ENCODE measurements around the gene TOLLIP.

TOLLIP gene

DNA sequence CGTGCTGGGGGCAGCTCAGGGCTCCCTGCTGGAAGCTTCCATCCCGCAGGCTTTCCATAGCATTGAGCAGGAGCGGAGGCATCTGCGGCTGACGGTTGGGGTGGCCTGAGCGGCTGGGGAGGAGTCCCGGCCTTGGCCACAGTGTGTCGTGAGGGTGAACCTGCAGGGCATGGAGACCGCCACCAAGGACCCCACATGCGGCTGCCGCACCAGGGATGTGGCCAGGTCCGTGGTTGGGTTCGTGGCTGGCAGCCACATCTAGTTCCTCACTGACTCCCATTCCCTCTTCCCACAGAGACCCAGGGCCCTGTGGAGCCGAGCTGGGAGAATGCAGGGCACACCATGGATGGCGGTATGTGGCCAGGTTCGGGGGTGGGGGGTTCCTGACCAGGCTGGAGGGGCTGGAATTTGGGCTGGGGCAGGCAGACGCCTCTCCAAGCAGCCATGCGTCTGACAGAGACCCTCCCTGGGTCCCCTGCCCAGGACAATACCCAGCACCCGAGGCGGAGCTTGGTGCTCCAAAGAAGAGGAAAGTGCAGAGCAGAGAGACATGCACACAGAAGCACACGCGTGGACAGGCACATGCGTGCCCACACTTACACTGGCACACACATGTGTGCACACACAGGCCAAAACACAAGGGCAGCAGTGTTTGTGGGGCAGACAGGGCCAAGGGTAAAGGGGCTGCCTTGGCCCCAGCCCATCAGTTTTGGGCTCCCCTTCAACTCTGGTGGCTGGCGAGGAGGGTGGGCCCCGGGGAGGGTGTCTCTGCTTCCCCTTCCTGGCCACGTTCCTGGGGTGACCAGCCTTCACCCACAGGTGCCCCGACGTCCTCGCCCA is 83.8 kb downstream of the TOLLIP start:
- DNase-seq (ENCODE audit: low read depth in 2 of 2): no peak
- TF ChIP-seq, protein P1, sequence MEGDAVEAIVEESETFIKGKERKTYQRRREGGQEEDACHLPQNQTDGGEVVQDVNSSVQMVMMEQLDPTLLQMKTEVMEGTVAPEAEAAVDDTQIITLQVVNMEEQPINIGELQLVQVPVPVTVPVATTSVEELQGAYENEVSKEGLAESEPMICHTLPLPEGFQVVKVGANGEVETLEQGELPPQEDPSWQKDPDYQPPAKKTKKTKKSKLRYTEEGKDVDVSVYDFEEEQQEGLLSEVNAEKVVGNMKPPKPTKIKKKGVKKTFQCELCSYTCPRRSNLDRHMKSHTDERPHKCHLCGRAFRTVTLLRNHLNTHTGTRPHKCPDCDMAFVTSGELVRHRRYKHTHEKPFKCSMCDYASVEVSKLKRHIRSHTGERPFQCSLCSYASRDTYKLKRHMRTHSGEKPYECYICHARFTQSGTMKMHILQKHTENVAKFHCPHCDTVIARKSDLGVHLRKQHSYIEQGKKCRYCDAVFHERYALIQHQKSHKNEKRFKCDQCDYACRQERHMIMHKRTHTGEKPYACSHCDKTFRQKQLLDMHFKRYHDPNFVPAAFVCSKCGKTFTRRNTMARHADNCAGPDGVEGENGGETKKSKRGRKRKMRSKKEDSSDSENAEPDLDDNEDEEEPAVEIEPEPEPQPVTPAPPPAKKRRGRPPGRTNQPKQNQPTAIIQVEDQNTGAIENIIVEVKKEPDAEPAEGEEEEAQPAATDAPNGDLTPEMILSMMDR (IDR thresholded peaks at IDR 0.05; ENCODE audit: low read depth, low read length): no peak
- no peak overlapping the region for H3K4me3 ChIP-seq (replicated peaks in 1 of 2; ENCODE audit: low read depth in 2 of 2, low read length in 2 of 2)

DNA sequence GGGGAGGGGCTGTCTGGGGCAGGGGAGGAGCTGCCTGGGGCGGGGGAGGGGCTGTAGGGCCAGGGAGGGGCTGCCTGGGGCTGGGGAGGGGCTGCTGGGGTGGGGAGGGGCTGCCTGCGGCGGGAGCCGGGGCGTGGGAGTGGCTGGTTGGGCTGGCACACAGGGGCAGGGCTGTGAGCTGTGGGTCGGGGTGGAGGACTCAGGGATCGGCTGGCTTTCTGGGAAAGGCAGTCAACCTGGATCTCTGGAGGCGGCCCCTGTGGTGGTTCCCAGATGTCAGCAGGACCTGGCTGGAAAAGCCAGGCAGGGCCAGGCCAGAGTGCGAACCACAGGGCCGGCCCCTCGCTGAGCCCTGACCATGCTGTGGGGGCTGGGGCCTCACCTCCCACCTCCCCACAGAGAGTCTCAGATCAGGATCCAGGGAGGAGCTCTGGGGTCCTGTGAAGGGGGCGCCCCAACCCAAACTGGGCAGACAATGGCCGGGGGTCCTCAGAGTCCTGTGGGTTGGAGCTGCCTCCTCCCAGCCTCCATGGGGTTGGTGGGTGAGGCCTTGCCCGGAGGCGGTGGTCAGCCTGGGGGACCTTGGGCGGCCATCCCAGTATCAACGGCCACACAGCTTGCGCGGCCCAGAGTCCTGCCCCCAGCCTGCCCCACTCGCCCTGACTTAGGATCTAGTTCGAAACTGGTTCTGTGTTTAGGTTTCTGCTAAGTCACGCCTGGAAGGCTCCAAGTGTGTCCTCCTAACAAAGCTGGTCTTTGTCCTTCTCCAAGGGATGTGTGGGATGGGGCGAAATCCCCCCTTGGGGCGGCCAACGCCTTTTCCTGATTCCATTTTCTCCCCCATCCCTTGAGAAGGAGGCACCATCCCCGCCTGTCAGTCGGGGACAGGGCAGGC is 84.7 kb downstream of the TOLLIP start:
- TF ChIP-seq, protein P1 (IDR thresholded peaks at IDR 0.05; ENCODE audit: low read depth, low read length): no peak
- no peak overlapping the region for H3K4me3 ChIP-seq (replicated peaks in 1 of 2; ENCODE audit: low read depth in 2 of 2, low read length in 2 of 2)
- DNase-seq (ENCODE audit: low read depth in 2 of 2): no peak

Data from cardiac fibroblast (primary cell).